Fibroblast of pulmonary artery (primary cell): ENCODE data around the gene MRO.
A peak's percentile ranks its signal among the peaks of the same experiment; 100 is the strongest.

Experiments
- DNase-seq: peaks from one replicate; pipeline ENCODE4 v3.0.0-alpha.2; 2010; ENCODE audit warnings: low read depth
- H3K4me3 ChIP-seq: replicated peaks from 2 replicates; pipeline ENCODE4 v1.5.1; 2011; ENCODE audit warnings: low read depth, mild to moderate bottlenecking, control low read depth, low read length, moderate library complexity
- TF ChIP-seq, protein P1 (sequence below): IDR thresholded peaks from 2 replicates; pipeline ENCODE4 v1.5.1; 2011; ENCODE audit warnings: mild to moderate bottlenecking, control low read depth, low read length, inconsistent platforms; ENCODE audit errors: missing control alignments

The MRO gene

DNA sequence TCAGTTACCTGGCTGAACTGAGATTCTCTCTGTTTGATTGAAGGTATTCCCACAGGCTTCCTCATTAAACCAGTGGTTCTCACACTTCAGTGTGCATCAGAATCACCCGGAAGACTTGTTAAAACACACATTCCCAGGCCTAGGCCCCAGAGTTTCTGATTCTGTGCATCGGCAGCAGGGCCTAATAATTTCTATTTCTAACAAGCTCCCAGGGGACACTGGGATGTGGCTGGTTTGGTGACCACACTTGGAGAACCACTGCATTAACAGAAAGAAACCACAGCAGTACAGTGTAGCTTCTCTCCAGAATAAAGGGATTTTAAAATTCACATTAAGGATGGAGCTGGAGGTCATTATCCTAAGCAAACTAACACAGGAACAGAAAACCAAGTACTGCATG, 6.5 kb downstream of the MRO start:
- H3K4me3 ChIP-seq = no peak overlapping the region
- TF ChIP-seq, protein P1, sequence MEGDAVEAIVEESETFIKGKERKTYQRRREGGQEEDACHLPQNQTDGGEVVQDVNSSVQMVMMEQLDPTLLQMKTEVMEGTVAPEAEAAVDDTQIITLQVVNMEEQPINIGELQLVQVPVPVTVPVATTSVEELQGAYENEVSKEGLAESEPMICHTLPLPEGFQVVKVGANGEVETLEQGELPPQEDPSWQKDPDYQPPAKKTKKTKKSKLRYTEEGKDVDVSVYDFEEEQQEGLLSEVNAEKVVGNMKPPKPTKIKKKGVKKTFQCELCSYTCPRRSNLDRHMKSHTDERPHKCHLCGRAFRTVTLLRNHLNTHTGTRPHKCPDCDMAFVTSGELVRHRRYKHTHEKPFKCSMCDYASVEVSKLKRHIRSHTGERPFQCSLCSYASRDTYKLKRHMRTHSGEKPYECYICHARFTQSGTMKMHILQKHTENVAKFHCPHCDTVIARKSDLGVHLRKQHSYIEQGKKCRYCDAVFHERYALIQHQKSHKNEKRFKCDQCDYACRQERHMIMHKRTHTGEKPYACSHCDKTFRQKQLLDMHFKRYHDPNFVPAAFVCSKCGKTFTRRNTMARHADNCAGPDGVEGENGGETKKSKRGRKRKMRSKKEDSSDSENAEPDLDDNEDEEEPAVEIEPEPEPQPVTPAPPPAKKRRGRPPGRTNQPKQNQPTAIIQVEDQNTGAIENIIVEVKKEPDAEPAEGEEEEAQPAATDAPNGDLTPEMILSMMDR = no peak
- DNase-seq = no peak

DNA sequence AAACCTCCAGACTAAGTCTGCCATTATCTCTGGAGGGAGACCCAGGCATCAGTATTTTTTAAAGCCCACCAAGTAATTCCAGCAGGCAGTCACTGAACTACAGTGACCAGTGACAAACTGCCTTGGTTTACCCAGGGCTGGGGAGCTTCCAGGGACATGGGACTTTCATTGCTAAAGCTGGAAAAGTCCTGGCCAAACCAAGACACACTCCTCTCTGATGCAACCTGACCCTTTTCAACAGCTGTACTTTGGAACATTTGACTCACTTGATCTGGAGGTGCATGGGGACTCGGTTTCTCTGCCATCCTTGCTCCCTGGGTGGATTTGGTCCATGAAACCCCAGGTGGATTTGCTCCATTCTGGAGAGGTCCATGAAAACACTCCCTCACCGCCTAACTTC, 7.0 kb downstream of the MRO start:
- TF ChIP-seq, protein P1 = no peak
- DNase-seq = no peak
- H3K4me3 ChIP-seq = no peak overlapping the region

DNA sequence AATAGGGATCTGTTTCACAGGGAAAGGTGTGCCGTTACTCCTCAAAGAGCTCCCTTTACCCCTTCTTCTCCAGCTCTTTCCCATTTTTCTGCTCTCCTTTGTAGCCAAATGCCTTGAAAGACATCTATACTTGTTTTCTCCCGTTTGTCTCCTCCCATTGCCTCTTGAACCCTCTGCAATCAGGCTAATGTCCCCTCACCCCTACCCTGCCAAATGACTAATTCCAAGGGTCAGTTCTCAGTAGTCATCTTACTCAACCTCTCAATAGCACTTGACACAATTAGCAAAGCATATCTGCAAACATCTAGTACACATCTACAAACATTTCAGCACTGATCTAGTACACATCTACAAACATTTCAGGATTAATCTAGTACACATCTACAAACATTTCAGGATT, 12.6 kb downstream of the MRO start:
- TF ChIP-seq, protein P1 = no peak
- DNase-seq = no peak

DNA sequence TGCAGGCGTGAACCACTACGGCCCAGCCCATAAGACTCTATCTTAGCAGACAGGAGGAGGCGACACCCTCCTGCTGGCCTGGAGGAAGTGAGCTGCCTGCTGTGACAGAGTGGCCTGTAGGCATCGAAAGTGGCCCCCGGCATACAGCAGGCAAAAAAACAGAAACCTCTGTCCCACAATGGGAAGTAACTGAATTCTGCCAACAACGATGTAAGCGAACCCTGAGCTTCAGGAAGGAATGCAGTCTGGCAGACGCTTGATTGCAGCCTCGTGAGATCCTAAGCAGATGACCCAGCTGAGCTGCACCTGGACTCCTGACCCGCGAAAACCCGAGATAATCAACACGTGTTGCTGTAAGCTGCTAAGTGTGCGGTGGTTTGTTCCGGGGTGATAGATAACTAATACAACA, 13.6 kb downstream of the MRO start:
- TF ChIP-seq, protein P1 = no peak
- H3K4me3 ChIP-seq = no peak overlapping the region
- no peak for DNase-seq

More for the DNA sequence above, 12.6 kb downstream of the MRO start:
- no peak overlapping the region for H3K4me3 ChIP-seq

DNA sequence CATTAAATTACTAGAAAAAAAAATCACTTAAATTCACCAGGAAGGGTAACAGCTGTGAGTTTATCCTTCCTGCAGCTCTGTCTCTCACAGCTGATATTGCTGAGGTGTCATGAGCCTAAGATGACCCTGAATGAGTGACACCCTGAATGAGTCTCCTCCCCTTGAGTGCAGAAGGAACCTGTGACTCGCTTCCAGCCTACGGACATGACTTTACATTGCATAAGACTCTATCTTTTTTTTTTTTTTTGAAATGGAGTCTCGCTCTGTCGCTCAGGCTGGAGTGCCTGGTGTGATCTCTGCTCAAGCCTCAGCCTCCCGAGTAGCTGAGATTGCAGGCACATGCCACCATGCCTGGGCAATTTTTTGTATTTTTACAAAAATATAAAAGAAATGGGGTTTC, 14.1 kb downstream of the MRO start:
- H3K4me3 ChIP-seq = no peak overlapping the region
- DNase-seq = peak; percentile 16
- TF ChIP-seq, protein P1 = no peak

DNA sequence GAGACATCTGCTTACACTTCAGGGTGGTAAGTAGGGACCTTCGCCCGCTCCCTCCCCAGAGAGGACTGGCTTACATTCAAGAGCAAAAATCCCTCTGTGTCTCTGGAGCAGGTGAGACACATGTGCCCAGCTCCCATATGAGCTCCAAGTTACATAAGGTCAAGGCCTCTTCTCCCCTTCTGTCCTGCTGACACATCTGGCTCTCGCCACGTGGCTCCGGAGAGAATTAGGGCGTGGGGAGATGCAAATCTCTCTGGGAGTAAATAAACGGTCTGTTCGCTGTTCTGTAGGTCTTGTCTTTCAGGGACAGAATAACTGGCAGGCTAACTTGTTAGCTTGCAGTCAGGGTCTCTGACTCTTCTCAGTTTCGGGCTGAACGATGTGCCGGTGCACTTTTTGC, 16.2 kb downstream of the MRO start:
- H3K4me3 ChIP-seq = no peak overlapping the region
- DNase-seq = no peak
- TF ChIP-seq, protein P1 = no peak

DNA sequence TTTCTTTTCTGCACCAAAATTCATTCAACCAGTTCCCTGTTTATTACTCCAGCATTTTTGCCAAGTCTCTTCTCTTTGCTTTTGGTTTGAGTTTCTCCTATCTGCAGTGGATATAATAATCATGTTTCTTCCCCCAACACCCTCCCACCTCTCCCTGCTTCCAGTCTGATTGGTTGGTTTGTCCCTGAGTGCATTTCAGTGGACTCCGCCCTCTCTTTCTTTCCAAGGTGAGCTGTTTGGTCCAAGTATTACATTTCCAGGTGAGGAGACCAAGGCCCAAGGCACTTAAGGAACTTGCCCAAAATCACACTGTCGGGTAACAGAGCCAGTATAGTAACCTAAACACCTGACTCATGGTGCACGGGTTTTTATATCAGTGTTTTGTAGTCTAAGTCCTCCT, 17.7 kb downstream of the MRO start:
- no peak for DNase-seq
- TF ChIP-seq, protein P1 = no peak
- no peak overlapping the region for H3K4me3 ChIP-seq
